HG03103 (cell line): ENCODE data around the gene ARMH1.

Source experiments
- ATAC-seq: cut with Tn5 transposase; IDR thresholded peaks from one replicate; pipeline ENCODE4 v1.9.1; 2021; ENCODE audit warnings: low read depth; ENCODE audit not compliant: unreplicated experiment

The ARMH1 gene

GRCh38 chr1:44674113-44675000 is at the start of gene ARMH1, which contains the start of gene TMEM53:
ARMH1 (plus strand) TSS chr1:44674714; CDS start chr1:44689698, 14,984 bp downstream.
TMEM53 (minus strand) TSS chr1:44674481; CDS start chr1:44674391, 90 bp downstream.
- ATAC-seq = peak; percentile 78

- ATAC-seq = no peak
Measured at GRCh38 chr1:44625348-44625747, 49.2 kb upstream of the ARMH1 start.

GRCh38 chr1:44628962-44629756 is 45.4 kb upstream of the ARMH1 start:
- ATAC-seq = no peak

GRCh38 chr1:44630116-44630515 is 44.4 kb upstream of the ARMH1 start:
- no peak for ATAC-seq

- peak; percentile 26 for ATAC-seq
Measured at GRCh38 chr1:44631333-44631646, 43.2 kb upstream of the ARMH1 start.

- ATAC-seq = peak; percentile 53
Measured at GRCh38 chr1:44631647-44632539, 42.6 kb upstream of the ARMH1 start.

GRCh38 chr1:44632598-44632997 is 41.9 kb upstream of the ARMH1 start:
- ATAC-seq = no peak

- no peak for ATAC-seq
Measured at GRCh38 chr1:44634606-44635189, 39.8 kb upstream of the ARMH1 start.

GRCh38 chr1:44635439-44635838 is 39.1 kb upstream of the ARMH1 start:
- ATAC-seq = no peak

- no peak for ATAC-seq
Measured at GRCh38 chr1:44636083-44636687, 38.3 kb upstream of the ARMH1 start.

- ATAC-seq = no peak
Measured at GRCh38 chr1:44636688-44637598, 37.6 kb upstream of the ARMH1 start.

- no peak for ATAC-seq
Measured at GRCh38 chr1:44637702-44638411, 36.7 kb upstream of the ARMH1 start.

- no peak for ATAC-seq
Measured at GRCh38 chr1:44640200-44640853, 34.2 kb upstream of the ARMH1 start.

GRCh38 chr1:44641126-44642102 is 33.1 kb upstream of the ARMH1 start:
- ATAC-seq = no peak

GRCh38 chr1:44642255-44642654 is 32.3 kb upstream of the ARMH1 start:
- ATAC-seq = no peak

- ATAC-seq = no peak
Measured at GRCh38 chr1:44642925-44643324, 31.6 kb upstream of the ARMH1 start.
